Endothelial cell (in vitro differentiated cells): ENCODE data around the gene PALM2AKAP2. TPM values are rescaled to one million over a fixed set of nuclear protein-coding genes. Genes with fewer than 3 reads are reported as not detected.

Experiments used
- DNase-seq: peaks from one replicate; pipeline ENCODE4 v3.0.0; 2021; ENCODE audit warnings: low spot score
- H3K27ac Mint-ChIP-seq: one replicate; pipeline ENCODE4 v1.8.0; 2021; ENCODE audit warnings: mixed read lengths, inconsistent platforms; ENCODE audit not compliant: unreplicated experiment
- H3K27me3 Mint-ChIP-seq: one replicate; pipeline ENCODE4 v1.8.0; 2021; ENCODE audit warnings: mild to moderate bottlenecking, moderate library complexity, mixed read lengths, inconsistent platforms; ENCODE audit not compliant: unreplicated experiment
- H3K36me3 Mint-ChIP-seq: one replicate; pipeline ENCODE4 v1.8.0; 2021; ENCODE audit warnings: mild to moderate bottlenecking, low read depth, mixed read lengths, inconsistent platforms; ENCODE audit not compliant: unreplicated experiment
- H3K4me1 Mint-ChIP-seq: one replicate; pipeline ENCODE4 v1.8.0; 2021; ENCODE audit warnings: mild to moderate bottlenecking, mixed read lengths, inconsistent platforms; ENCODE audit not compliant: unreplicated experiment
- H3K4me3 Mint-ChIP-seq: one replicate; pipeline ENCODE4 v1.8.0; 2021; ENCODE audit warnings: mild to moderate bottlenecking, mixed read lengths, inconsistent platforms; ENCODE audit not compliant: unreplicated experiment
- H3K9me3 Mint-ChIP-seq: one replicate; pipeline ENCODE4 v1.8.0; 2021; ENCODE audit warnings: mixed read lengths, inconsistent platforms; ENCODE audit not compliant: unreplicated experiment
- total RNA-seq: library from RNA; stranded (reverse); fragmentation: NEBNext Ultra II Directional; extraction: Animal tissue kit (Norgen Biotek cat#: 25700); gene quantifications from one replicate; pipeline ENCODE4 v1.2.1, GENCODE V29; 2021; ENCODE audit not compliant: unreplicated experiment
- TF ChIP-seq, protein P1 (sequence below): fragments of 200-600 bp; sonication (generic); IDR thresholded peaks from one replicate; pipeline ENCODE4 v1.5.0; 2021; ENCODE audit warnings: antibody characterized with exemption; ENCODE audit not compliant: unreplicated experiment

The PALM2AKAP2 gene
- total RNA-seq, 1 donor from 2014 or later = 1.2 TPM

DNA sequence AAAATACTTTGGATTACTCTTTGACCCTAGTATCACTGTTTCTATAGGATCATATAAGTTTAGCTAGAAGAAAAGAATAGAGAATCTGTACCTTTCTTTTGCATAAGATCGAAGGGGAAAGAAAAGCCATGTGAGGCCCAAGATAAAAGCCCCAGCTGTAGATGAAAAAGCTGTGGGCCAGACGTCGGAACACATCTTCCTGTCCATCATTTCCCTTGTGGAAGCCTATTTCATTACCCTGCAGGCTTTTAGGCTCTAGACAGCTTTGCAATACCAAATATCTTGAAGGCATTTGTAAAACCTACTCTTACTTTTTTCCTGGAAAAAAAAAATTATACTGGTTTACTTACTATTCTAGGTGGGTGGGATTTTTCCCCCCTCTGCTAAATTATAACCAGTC is 10.0 kb downstream of the PALM2AKAP2 start:
- TF ChIP-seq, protein P1, sequence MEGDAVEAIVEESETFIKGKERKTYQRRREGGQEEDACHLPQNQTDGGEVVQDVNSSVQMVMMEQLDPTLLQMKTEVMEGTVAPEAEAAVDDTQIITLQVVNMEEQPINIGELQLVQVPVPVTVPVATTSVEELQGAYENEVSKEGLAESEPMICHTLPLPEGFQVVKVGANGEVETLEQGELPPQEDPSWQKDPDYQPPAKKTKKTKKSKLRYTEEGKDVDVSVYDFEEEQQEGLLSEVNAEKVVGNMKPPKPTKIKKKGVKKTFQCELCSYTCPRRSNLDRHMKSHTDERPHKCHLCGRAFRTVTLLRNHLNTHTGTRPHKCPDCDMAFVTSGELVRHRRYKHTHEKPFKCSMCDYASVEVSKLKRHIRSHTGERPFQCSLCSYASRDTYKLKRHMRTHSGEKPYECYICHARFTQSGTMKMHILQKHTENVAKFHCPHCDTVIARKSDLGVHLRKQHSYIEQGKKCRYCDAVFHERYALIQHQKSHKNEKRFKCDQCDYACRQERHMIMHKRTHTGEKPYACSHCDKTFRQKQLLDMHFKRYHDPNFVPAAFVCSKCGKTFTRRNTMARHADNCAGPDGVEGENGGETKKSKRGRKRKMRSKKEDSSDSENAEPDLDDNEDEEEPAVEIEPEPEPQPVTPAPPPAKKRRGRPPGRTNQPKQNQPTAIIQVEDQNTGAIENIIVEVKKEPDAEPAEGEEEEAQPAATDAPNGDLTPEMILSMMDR = no peak
- Mint-ChIP-seq H3K36me3 (no peaks in the 10 kb centered on the region), H3K9me3 (no peaks in the 10 kb centered on the region), H3K27ac (no peak overlapping the region), H3K4me3 (no peak overlapping the region), H3K4me1 (peaks cover 7% of the 10 kb centered on the region), H3K27me3 (no peaks in the 10 kb centered on the region)
- no peak for DNase-seq

DNA sequence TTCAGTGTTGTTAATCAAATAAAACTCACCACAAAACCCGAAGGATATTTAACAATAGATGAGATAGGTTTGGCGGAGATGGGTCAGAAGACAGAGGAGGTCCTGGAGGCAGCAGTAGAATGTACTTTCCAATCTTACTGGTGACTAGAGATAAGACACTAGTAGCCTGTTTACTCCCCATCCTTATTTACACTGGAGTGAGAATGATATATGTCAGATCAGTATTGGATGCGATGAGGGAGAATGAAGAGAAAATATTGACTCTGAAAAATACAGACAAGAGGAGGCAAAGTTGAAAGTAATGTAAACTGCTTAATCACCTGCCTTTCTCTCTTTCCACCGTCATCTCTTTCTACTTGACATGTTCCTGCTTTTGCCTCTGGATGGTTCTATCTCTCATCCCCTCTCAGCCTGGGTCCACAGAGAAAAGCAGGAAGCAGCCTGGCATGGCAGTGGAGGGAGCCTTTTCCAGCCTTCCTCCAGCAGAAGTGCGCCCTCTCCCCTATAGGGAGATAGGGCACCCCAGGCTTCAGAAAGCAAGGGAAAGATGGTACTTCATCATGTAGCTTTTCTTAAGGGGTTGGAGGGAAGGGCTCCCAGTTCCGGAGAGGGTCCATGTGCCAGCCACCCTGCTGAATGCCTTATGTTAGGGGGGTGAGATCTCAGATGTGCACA is 11.1 kb downstream of the PALM2AKAP2 start:
- H3K27ac Mint-ChIP-seq = no peak overlapping the region
- TF ChIP-seq, protein P1 = no peak
- H3K36me3 Mint-ChIP-seq = no peaks in the 10 kb centered on the region
- DNase-seq = no peak
- H3K4me1 Mint-ChIP-seq = peaks cover 7% of the 10 kb centered on the region
- H3K9me3 Mint-ChIP-seq = no peaks in the 10 kb centered on the region
- no peak overlapping the region for H3K4me3 Mint-ChIP-seq
- H3K27me3 Mint-ChIP-seq = no peaks in the 10 kb centered on the region

DNA sequence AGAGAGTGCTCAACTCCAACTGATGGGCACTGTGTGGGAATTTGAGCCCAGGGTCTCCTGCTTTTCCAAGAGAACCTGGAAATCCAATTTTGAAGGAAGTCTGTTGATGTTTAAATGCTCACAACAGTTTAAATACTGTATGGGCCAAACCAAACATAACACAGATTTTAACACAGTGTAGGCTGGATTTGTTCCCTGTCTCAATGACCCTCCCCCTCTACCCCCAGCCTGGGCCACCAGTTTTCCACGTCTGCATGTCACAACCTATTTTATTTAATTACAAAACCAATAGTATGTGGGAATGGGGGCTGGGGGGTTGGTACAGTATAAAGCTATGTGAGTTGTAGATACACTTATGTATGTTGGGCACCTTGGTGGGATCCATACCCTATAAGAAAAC is 11.7 kb downstream of the PALM2AKAP2 start:
- no peaks in the 10 kb centered on the region for H3K36me3 Mint-ChIP-seq
- H3K27me3 Mint-ChIP-seq = no peaks in the 10 kb centered on the region
- TF ChIP-seq, protein P1 = no peak
- H3K9me3 Mint-ChIP-seq = no peaks in the 10 kb centered on the region
- H3K27ac Mint-ChIP-seq = no peak overlapping the region
- no peak overlapping the region for H3K4me3 Mint-ChIP-seq
- H3K4me1 Mint-ChIP-seq = peaks cover 7% of the 10 kb centered on the region
- no peak for DNase-seq

DNA sequence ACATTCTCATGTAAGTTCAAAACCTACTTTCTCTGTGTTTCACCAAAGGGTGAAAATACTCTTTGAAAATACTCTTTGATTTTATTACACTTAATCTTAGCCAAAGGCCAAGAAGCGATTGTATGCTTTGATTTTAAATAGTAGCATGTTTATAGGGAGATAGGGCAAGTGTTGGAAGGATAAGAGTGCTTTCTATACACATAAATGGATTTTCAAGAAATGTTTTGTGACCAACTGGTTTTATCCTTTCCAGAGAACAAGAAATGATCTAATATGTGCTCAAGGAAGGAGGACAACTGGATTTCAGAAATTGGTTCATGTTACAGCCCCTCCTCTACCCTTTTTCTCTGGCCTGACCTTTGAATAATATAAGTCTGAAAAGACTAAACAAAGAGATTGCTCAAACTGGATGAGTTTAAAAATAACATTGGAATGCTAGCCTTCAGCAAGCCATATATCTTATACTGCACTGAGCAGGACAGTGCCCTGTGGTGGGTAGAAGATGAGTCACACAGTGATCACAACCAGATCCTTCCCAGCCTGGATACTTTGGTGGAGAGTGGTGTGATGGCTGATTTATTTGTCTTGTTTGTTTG is 13.1 kb downstream of the PALM2AKAP2 start:
- Mint-ChIP-seq H3K36me3 (no peaks in the 10 kb centered on the region), H3K9me3 (no peaks in the 10 kb centered on the region), H3K4me1 (peaks cover 7% of the 10 kb centered on the region), H3K4me3 (no peak overlapping the region), H3K27ac (no peak overlapping the region), H3K27me3 (no peaks in the 10 kb centered on the region)
- TF ChIP-seq, protein P1 = no peak
- no peak for DNase-seq

DNA sequence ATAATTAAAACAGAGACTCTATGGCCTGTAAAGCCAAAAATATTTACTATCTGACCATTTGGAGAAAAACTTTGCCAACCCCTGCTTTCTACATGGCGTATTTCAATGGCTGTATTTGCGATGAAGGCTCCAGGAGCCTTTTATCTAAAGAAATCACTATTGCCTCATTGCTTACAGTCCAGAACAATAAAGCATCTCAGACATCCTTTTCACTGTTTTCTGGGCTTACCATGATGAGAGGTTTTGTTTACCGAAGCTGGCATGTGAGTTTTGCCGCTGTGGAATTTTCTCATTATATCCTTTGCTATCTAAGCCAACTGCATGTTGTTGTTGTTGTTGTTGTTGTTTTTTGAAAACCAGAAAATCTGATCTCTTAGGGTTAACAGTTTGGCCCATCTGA is 13.9 kb downstream of the PALM2AKAP2 start:
- no peak overlapping the region for H3K4me3 Mint-ChIP-seq
- H3K36me3 Mint-ChIP-seq = no peaks in the 10 kb centered on the region
- no peak overlapping the region for H3K27ac Mint-ChIP-seq
- H3K4me1 Mint-ChIP-seq = peaks cover 7% of the 10 kb centered on the region
- TF ChIP-seq, protein P1 = no peak
- no peaks in the 10 kb centered on the region for H3K9me3 Mint-ChIP-seq
- DNase-seq = no peak
- no peaks in the 10 kb centered on the region for H3K27me3 Mint-ChIP-seq
